GM18505 (cell line): Measurements from ENCODE around the gene STK32A.

Source experiments
- ATAC-seq: cut with Tn5 transposase; IDR thresholded peaks from one replicate; pipeline ENCODE4 v1.9.1; 2021; ENCODE audit not compliant: unreplicated experiment
- POLR2A ChIP-seq: IDR thresholded peaks from 4 replicates; pipeline ENCODE4 v1.6.1; 2011; ENCODE audit warnings: borderline replicate concordance; ENCODE audit not compliant: insufficient read depth, insufficient read length; ENCODE audit errors: extremely low read depth

STK32A gene

DNA sequence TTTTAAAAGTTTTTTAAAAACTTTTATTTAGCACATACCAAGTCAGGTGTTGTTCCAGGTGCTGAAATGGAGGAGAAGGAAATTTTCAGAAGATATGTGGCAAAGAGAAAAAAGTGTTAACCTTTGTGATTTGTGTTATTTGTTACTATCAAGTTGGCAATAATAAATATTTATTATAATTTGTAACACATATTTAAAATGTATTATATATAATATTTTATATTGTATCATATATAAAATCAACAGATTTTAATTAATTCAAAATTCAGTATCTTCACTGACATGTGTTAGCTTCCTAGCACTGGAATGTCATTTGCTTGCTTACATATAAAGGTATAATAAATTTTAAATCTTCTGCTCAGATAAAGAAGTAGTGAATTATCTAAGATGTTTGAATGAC, 71.5 kb downstream of the STK32A start:
- no peak for ATAC-seq
- no peak for TF ChIP-seq POLR2A

DNA sequence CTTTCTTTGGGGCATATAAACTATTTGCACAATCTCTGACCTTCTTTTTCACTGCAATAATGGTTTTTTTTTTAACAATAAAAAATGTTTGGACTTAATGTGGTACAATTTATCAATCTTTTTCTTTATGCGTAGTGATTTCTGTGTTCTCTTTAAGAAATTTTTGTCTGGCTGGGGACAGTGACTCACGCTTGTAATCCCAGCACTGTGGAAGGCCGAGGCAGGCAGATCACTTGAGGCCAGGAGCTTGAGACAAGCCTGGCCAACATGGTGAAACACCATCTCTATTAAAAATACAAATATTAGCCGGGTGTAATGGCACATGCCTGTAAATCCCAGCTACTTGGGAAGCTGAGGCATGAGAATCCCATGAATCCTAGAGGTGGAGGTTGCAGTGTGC, 72.3 kb downstream of the STK32A start:
- TF ChIP-seq POLR2A, result no peak
- ATAC-seq, result no peak

DNA sequence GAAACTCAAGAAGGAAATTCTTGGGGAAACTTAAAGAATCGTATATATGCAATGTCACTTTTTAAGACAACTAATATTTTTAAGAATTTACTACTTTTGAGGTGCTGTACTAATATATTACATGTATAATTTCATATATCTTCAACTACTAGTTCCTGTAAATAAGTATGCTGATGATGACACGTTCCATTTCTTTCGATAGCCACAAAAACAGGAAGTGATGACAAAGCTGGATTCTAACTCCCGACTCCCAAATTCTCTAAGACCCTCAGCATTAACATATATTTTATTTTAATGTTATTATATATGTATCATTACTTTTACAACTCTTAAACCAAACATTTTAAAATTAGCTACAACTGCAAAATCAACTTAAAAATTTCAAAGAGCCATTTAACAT, 74.8 kb downstream of the STK32A start:
- no peak for TF ChIP-seq POLR2A
- ATAC-seq, result no peak

DNA sequence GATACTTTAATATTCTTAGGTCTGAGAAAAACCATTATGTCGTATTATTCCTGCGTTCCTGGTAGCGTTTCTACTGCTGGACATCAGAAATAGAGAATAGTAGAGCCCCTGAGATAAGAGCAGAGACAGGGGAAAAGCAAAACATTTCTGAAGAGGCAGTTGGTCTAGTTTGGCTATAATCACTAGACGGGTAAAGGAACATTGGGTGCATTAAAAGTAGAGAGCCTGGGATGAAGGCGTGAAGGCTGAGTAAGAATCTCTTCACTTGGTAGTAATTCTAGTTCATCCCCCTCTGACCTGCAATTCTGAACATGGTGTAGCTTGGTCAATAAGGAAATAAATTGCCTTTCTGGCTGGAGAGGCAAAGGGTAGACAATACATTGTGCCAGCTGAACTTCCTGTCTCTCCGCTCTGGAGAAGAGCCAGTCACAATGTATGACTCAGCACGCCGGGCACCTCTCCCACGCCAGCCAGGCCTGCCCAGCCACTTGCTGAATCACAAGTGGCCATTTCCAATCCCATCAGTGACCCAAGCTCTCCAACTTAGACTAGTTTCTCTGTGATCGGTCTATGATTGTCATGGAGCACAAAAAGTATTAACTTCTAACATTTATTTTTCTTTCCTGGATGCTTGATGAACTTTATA, 75.4 kb downstream of the STK32A start:
- TF ChIP-seq POLR2A, result no peak
- no peak for ATAC-seq

DNA sequence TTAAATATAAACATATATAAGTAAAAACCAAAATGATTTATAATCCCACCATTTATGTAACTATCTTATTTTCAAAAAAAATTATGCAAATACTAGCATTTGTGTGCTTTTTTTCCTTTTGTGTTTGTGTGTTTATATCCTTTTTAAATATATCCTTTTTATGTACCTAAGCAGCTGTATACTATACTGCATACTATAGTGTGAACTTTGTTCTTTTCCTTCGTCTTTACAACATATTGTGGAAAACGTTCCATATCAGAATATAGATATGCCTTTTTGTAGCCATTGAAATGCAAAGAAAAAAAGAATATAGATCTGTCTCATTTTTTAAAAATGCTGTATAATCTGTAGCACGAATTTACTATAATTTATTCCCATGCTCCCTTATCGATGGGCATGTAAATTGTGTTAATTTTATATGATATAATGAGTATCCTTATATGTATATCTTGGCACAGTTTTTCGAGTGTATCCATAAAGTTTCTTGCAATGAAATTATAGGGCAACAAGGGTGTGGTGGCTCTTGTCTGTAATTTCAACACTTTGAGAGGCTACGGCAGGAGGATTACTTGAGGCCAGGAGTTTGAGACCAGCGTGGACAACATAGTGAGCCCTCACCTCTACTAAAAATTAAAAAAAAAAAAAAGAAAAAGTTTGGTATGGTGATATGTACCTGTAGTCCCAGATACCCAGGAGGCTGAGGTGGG, 83.3 kb downstream of the STK32A start:
- no peak for TF ChIP-seq POLR2A
- no peak for ATAC-seq

DNA sequence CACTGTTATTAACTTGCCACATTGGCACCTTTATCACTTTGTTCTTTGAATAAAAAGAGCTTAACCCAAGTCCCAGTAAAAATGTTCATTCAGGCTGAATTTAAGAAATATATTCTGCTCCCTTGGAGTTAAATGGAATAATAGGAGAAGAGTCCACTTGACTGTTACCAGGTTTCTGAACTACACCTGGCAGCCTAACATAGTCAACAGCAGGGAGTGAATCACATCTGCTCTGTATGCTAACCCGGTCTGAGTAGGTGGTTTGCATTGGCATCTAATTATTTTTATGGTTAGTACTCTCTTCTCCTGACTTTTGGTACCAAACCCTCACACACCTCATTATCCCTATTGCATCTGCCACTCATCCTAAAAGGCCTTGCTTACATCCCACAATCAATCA, 86.7 kb downstream of the STK32A start:
- no peak for TF ChIP-seq POLR2A
- no peak for ATAC-seq

DNA sequence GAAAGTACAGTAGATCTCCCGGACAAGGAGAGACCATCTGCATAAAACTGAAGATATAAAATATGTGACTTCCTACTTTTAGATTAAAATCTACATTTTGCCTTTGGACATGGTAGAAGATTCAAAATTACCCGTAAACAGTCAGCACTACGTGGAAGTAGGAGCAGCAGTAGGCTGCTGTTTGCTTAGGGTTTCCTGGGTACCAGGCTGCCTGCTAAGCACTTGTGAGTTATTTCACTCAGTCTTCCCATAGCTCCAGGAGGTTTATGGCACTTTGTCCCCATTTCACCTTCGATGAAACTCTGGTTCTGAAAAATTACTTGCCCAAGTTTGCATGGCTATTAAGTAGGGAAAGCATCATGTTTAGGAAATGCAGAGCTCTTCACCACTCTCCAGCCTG, 92.6 kb downstream of the STK32A start:
- TF ChIP-seq POLR2A, result no peak
- ATAC-seq, result no peak

DNA sequence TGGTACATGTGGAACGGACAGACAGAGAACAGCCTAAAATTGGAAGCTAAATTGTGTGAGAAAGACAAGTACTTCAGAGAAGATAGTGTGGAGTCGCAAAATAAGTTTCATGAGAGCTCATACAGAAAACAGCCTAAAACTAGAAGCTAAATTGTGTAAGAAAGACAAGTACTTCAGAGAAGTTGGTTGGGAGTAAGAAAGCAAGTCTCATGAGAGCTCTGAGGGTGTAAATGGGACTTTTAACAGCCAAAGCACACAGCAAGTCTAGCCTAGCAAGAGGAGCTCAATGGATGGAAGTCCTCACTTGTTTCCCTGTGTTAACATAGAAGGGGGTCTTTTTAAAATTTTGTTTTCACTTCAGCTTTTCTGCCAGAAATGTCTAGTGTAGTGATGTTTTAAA, 93.1 kb downstream of the STK32A start:
- no peak for TF ChIP-seq POLR2A
- no peak for ATAC-seq

DNA sequence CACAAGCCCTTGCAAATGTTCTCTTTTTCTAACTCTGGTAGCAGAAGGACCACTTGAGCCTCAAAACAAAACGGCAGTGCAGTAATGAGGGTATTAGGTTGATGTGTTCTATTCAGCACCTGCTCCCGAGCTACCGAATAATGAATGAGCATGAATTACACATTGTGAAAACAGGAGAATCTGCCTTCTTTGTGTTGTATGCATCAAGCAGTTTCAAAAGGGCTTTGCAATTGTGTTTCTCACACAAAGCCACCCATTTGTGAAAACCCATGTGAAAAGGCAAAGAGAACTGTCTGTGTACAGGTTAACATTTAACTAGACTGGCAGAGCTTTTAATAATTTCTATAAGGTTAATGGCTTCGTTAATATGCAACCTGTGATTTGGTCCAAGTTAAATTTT, 97.8 kb downstream of the STK32A start:
- no peak for TF ChIP-seq POLR2A
- ATAC-seq, result no peak

DNA sequence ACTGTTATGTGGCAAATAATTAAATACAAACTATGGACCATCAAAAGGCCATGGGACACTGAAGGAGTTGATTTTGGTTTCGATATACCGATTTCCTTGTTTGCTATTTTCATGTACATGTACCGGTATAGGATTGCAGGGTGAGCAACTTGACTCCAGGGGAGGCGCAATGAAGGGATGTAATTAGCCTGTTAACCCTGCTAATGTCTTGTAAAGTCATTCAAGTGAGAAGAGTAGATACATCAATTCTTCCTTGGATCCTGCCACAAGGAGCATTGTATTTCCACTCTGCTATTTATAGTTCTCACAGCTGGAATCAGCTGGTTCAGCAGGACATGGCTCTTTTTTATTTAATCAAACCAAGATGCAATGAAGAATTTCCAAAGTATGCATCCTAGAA, 102.0 kb downstream of the STK32A start:
- no peak for ATAC-seq

DNA sequence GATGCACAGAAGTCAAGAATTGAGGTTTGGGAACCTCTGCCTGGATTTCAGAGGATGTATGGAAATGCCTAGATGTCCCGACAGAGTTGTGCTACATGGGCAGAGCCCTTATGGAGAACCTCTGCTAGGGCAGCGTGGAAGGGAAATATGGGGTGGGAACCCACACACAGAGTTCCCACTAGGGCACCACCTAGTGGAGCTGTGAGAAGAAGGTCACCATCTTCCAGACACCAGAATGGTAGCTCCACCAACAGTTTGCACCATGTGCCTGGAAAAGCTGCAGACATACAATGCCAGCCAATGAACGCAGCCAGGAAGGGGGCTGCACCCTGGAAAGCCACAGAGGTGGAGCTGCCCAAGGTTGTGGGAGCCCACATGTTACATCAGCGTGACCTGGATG, 104.5 kb downstream of the STK32A start:
- no peak for TF ChIP-seq POLR2A
- ATAC-seq, result no peak

More for the DNA sequence above, 102.0 kb downstream of the STK32A start:
- no peak for TF ChIP-seq POLR2A

DNA sequence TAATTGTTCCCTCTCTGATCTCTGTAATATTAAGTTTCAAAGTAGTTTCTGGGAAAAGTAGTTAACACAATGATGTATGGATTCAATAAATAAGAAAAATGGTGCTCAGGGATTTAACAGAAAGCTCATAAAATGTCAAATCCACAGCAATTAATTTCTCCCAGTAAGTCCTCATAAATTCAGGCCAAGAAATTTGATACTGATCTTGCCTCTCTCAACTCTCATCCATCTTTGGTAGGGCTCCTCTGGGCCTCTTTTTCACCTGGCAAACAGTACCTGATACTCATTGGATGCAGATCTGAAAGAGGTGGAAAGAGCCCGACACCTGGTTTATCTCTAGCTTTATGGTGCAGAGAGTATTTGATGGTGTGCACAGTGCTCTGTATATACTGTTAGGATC, 106.1 kb downstream of the STK32A start:
- no peak for ATAC-seq
- TF ChIP-seq POLR2A, result no peak

DNA sequence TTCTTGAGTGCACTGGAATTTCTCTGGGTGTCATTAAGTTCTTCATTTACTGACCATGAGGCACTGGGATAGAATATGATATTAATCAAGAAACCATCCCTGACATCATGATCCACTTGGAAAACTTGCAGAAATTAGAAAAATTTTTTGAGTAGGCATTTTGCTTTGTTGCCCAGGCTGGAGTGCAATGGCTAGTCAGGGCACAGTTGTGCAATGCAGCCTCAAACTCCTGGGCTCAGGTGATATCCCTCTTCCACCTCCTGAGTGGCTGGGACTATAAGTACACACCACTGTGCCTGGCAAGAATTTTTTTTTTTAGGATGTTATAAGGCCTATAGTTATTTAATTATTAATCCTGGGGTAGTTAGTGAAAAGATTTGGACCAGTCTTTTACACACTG, 106.5 kb downstream of the STK32A start:
- no peak for ATAC-seq
- TF ChIP-seq POLR2A, result no peak

DNA sequence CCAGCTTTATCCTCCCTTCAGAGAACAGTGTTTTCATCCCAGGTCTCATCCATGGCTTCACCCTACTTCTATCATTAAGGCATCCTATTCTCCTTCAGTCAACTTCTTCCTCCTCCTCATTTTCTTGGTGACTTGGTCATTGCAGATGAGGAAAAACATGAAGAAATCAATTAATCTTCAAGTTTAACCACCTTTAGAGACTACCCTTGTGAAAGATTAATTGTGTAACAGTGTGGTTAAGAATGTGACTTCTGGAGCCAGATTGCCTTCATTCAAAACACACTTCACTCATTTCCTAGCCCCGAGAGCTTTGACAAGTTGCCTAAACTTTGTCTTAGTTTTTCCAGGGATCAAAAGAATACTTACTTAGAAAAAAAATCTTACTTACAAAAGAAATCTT, 110.0 kb downstream of the STK32A start:
- ATAC-seq, result no peak

DNA sequence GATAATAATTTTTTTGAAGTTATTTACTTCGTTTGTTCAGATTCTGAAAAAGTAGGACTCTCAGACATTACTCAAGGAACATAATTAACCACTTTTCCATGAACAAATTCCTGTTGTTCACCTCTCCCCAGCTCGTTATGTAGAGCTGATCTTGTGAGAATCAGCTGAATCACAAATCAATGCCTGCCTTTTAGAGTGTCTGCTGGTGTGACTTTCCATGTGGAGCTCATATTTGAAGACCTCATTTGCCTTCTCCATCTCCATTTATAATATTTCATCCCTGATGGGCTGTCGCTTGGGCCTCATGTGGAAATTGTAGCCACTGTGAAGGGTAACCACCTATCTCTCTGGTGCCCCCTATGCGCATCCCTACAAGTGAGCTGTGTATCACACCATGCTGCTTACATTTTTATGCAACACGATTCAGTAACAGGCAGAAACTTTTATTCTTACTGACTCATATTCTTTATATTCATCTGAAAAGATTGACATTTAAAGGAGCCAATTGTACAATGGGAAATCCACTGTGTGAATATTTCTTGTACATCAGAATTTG, 111.3 kb downstream of the STK32A start:
- ATAC-seq, result no peak
- TF ChIP-seq POLR2A, result no peak

More for the DNA sequence above, 110.0 kb downstream of the STK32A start:
- TF ChIP-seq POLR2A, result no peak

DNA sequence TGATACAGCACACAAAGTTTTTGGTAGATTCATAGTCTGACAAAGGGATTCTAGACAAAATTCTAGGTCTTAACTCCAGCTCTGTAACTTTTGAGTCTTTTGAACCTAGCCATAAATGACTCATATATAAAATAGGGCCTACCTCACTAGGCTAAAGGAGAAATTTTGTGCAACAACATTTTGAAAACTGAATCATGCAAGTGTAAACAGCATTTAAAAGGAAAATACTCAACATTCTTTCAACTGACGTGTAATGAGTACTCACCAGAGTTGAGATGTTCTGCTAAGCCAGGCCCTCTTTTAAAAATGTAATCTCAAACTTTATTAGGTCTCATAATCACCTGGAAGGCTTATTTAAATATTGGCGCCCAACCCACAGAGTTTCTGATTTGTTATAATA, 113.2 kb downstream of the STK32A start:
- no peak for ATAC-seq
- TF ChIP-seq POLR2A, result no peak
